Activated CD4-positive, alpha-beta T cell treated with anti-CD3 and anti-CD28 coated beads, Interleukin-2, amount 10 ng/mL, durations not matched to agents 24 days and 14 days (primary cell): ENCODE results near the gene MACROD2. TPM values are rescaled to one million over a fixed set of nuclear protein-coding genes. Genes with fewer than 3 reads are reported as not detected.
A peak's percentile ranks its signal among the peaks of the same experiment; 100 is the strongest.

Experiments used
- DNase-seq: peaks from one replicate; pipeline ENCODE4 v3.0.0; 2022
- H3K27ac Mint-ChIP-seq: one replicate; pipeline ENCODE4 v1.8.0; 2022; ENCODE audit warnings: mild to moderate bottlenecking, mixed read lengths
- H3K27me3 Mint-ChIP-seq: one replicate; pipeline ENCODE4 v1.8.0; 2022; ENCODE audit warnings: mixed read lengths
- H3K36me3 Mint-ChIP-seq: one replicate; pipeline ENCODE4 v1.8.0; 2022; ENCODE audit warnings: low read depth, mild to moderate bottlenecking, mixed read lengths
- H3K4me1 Mint-ChIP-seq: one replicate; pipeline ENCODE4 v1.8.0; 2021; ENCODE audit warnings: mixed read lengths
- H3K4me3 Mint-ChIP-seq: one replicate; pipeline ENCODE4 v1.8.0; 2022; ENCODE audit warnings: mild to moderate bottlenecking, moderate library complexity, mixed read lengths
- H3K9me3 Mint-ChIP-seq: one replicate; pipeline ENCODE4 v1.8.0; 2021; ENCODE audit warnings: mixed read lengths
- intact Hi-C: fragments of 100-400 bp; cut with micrococcal nuclease; formaldehyde crosslinking; loops from one replicate; pipeline ENCODE4 v1.15.1; 2023
- total RNA-seq: library from RNA; stranded (reverse); gene quantifications from 2 replicates; pipeline ENCODE4 v1.2.3, GENCODE V29; 2022

Gene MACROD2
- total RNA-seq, 1 donor from 2014 or later, result not detected

- H3K36me3 Mint-ChIP-seq, result no peaks in the 10 kb centered on the region
- no peaks in the 10 kb centered on the region for H3K27me3 Mint-ChIP-seq
- H3K27ac Mint-ChIP-seq, result no peak overlapping the region
- no peak overlapping the region for H3K4me3 Mint-ChIP-seq
- H3K4me1 Mint-ChIP-seq, result no peaks in the 10 kb centered on the region
- DNase-seq, result no peak
- no peaks in the 10 kb centered on the region for H3K9me3 Mint-ChIP-seq
- intact Hi-C loops, result loop anchor here (10.0 kb wide), 1 partner anchor 771 kb away; no protein-coding TSS in a partner anchor
Observed at GRCh38 chr20:15703171-15703911, 1708.0 kb downstream of the MACROD2 start.

- no peaks in the 10 kb centered on the region for H3K36me3 Mint-ChIP-seq
- intact Hi-C loops, result loop anchor here (10.0 kb wide), 1 partner anchor 769 kb away; no protein-coding TSS in a partner anchor
- no peaks in the 10 kb centered on the region for H3K4me1 Mint-ChIP-seq
- no peak for DNase-seq
- H3K9me3 Mint-ChIP-seq, result no peaks in the 10 kb centered on the region
- H3K27me3 Mint-ChIP-seq, result no peaks in the 10 kb centered on the region
- H3K27ac Mint-ChIP-seq, result no peak overlapping the region
- no peak overlapping the region for H3K4me3 Mint-ChIP-seq
Observed at GRCh38 chr20:15705975-15706374, 1710.7 kb downstream of the MACROD2 start.

GRCh38 chr20:15706719-15707118, 1711.4 kb downstream of the MACROD2 start:
- no peak for DNase-seq
- H3K4me3 Mint-ChIP-seq, result no peak overlapping the region
- H3K9me3 Mint-ChIP-seq, result no peaks in the 10 kb centered on the region
- H3K27me3 Mint-ChIP-seq, result no peaks in the 10 kb centered on the region
- no peaks in the 10 kb centered on the region for H3K36me3 Mint-ChIP-seq
- H3K27ac Mint-ChIP-seq, result no peak overlapping the region
- no peaks in the 10 kb centered on the region for H3K4me1 Mint-ChIP-seq
- intact Hi-C loops, result loop anchor here (10.0 kb wide), 1 partner anchor 768 kb away; no protein-coding TSS in a partner anchor

GRCh38 chr20:15708984-15709598, 1713.8 kb downstream of the MACROD2 start:
- H3K9me3 Mint-ChIP-seq, result no peaks in the 10 kb centered on the region
- H3K27ac Mint-ChIP-seq, result no peak overlapping the region
- H3K36me3 Mint-ChIP-seq, result no peaks in the 10 kb centered on the region
- intact Hi-C loops, result loop anchor here (10.0 kb wide), 1 partner anchor 766 kb away; no protein-coding TSS in a partner anchor
- H3K4me1 Mint-ChIP-seq, result no peaks in the 10 kb centered on the region
- DNase-seq, result peak; percentile 78
- H3K4me3 Mint-ChIP-seq, result no peak overlapping the region
- H3K27me3 Mint-ChIP-seq, result no peaks in the 10 kb centered on the region

GRCh38 chr20:15710636-15711035, 1715.3 kb downstream of the MACROD2 start:
- H3K27me3 Mint-ChIP-seq, result no peaks in the 10 kb centered on the region
- H3K36me3 Mint-ChIP-seq, result no peaks in the 10 kb centered on the region
- no peak for DNase-seq
- no peaks in the 10 kb centered on the region for H3K9me3 Mint-ChIP-seq
- intact Hi-C loops, result loop anchor here (1.0 kb wide), 1 partner anchor 25 kb away; no protein-coding TSS in a partner anchor
- H3K27ac Mint-ChIP-seq, result no peak overlapping the region
- no peak overlapping the region for H3K4me3 Mint-ChIP-seq
- H3K4me1 Mint-ChIP-seq, result no peaks in the 10 kb centered on the region

- Mint-ChIP-seq H3K4me3 (no peak overlapping the region), H3K9me3 (no peaks in the 10 kb centered on the region), H3K27me3 (no peaks in the 10 kb centered on the region), H3K36me3 (no peaks in the 10 kb centered on the region), H3K4me1 (no peaks in the 10 kb centered on the region), H3K27ac (no peak overlapping the region)
- no peak for DNase-seq
- intact Hi-C loops, result loop anchor here (1.0 kb wide), 1 partner anchor 26 kb away; no protein-coding TSS in a partner anchor
Observed at GRCh38 chr20:15711177-15711576, 1715.9 kb downstream of the MACROD2 start.

- H3K4me1 Mint-ChIP-seq, result no peaks in the 10 kb centered on the region
- no peaks in the 10 kb centered on the region for H3K36me3 Mint-ChIP-seq
- H3K9me3 Mint-ChIP-seq, result no peaks in the 10 kb centered on the region
- no peak for DNase-seq
- H3K27ac Mint-ChIP-seq, result no peak overlapping the region
- no peaks in the 10 kb centered on the region for H3K27me3 Mint-ChIP-seq
- H3K4me3 Mint-ChIP-seq, result no peak overlapping the region
- intact Hi-C loops, result no loop called here
Observed at GRCh38 chr20:15716256-15716655, 1720.9 kb downstream of the MACROD2 start.

GRCh38 chr20:15726416-15726815, 1731.1 kb downstream of the MACROD2 start:
- no peak for DNase-seq
- Mint-ChIP-seq H3K27ac (no peak overlapping the region), H3K4me1 (no peaks in the 10 kb centered on the region), H3K27me3 (no peaks in the 10 kb centered on the region), H3K4me3 (no peak overlapping the region), H3K36me3 (no peaks in the 10 kb centered on the region), H3K9me3 (peaks cover 6% of the 10 kb centered on the region)
- intact Hi-C loops, result no loop called here

- Mint-ChIP-seq H3K27ac (no peak overlapping the region), H3K4me3 (no peak overlapping the region), H3K36me3 (no peaks in the 10 kb centered on the region), H3K27me3 (no peaks in the 10 kb centered on the region), H3K4me1 (no peaks in the 10 kb centered on the region), H3K9me3 (peaks cover 3% of the 10 kb centered on the region)
- DNase-seq, result no peak
- intact Hi-C loops, result no loop called here
Observed at GRCh38 chr20:15734052-15734451, 1738.7 kb downstream of the MACROD2 start.

- Mint-ChIP-seq H3K27ac (no peak overlapping the region), H3K9me3 (no peaks in the 10 kb centered on the region), H3K4me3 (no peak overlapping the region), H3K4me1 (no peaks in the 10 kb centered on the region), H3K36me3 (no peaks in the 10 kb centered on the region), H3K27me3 (no peaks in the 10 kb centered on the region)
- intact Hi-C loops, result no loop called here
- DNase-seq, result no peak
Observed at GRCh38 chr20:15739035-15739434, 1743.7 kb downstream of the MACROD2 start.

- no peak overlapping the region for H3K27ac Mint-ChIP-seq
- H3K27me3 Mint-ChIP-seq, result no peaks in the 10 kb centered on the region
- H3K36me3 Mint-ChIP-seq, result no peaks in the 10 kb centered on the region
- no peak overlapping the region for H3K4me3 Mint-ChIP-seq
- no peak for DNase-seq
- no peaks in the 10 kb centered on the region for H3K9me3 Mint-ChIP-seq
- intact Hi-C loops, result no loop called here
- no peaks in the 10 kb centered on the region for H3K4me1 Mint-ChIP-seq
Observed at GRCh38 chr20:15740046-15740775, 1744.9 kb downstream of the MACROD2 start.

- H3K27ac Mint-ChIP-seq, result no peak overlapping the region
- H3K9me3 Mint-ChIP-seq, result peaks cover 3% of the 10 kb centered on the region
- no peaks in the 10 kb centered on the region for H3K36me3 Mint-ChIP-seq
- H3K4me1 Mint-ChIP-seq, result no peaks in the 10 kb centered on the region
- no peaks in the 10 kb centered on the region for H3K27me3 Mint-ChIP-seq
- no peak overlapping the region for H3K4me3 Mint-ChIP-seq
- intact Hi-C loops, result no loop called here
- DNase-seq, result no peak
Observed at GRCh38 chr20:15742087-15742486, 1746.8 kb downstream of the MACROD2 start.

- Mint-ChIP-seq H3K9me3 (peaks cover 3% of the 10 kb centered on the region), H3K4me1 (no peaks in the 10 kb centered on the region), H3K27ac (no peak overlapping the region), H3K27me3 (no peaks in the 10 kb centered on the region), H3K4me3 (no peak overlapping the region), H3K36me3 (no peaks in the 10 kb centered on the region)
- DNase-seq, result no peak
- intact Hi-C loops, result no loop called here
Observed at GRCh38 chr20:15742627-15743026, 1747.3 kb downstream of the MACROD2 start.
